ENCODE results near the gene PMF1. TPM values are rescaled to one million over a fixed set of nuclear protein-coding genes. Genes with fewer than 3 reads are reported as not detected.
A peak's percentile ranks its signal among the peaks of the same experiment; 100 is the strongest.

PMF1 gene
- total RNA-seq, 2 experiments from 2014 or later: 135 TPM

DNA sequence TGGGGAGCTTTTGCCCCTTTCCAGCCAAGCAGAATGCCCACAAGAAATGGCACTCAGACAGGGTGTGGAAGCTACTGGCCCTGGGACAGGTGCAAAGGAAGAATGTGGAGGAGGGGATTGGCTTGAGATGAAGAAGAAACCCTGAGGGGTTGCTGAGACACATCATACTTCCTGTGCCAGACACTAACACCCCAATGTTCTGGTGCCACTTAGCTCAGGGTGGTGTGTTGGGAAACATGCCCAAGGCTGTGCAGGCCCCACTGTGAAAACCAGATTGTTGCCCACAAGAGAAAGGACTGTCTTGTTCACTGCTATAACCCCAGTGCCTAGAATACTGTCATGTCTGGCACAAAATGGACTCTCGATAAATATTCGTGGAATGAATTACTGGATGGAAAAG, 44.9 kb downstream of the PMF1 start:
- Mint-ChIP-seq H3K9me3 (no peaks in the 10 kb centered on the region), H3K4me1 (ENCODE audit: low read depth) (peaks cover 4% of the 10 kb centered on the region), H3K4me3 (no peak overlapping the region), H3K36me3 (ENCODE audit: low read depth) (peaks cover 40% of the 10 kb centered on the region), H3K27ac (peak overlapping the region; percentile 37), H3K27me3 (ENCODE audit: low read depth) (no peaks in the 10 kb centered on the region)
- DNase-seq: no peak
- intact Hi-C loops (cut with micrococcal nuclease): no loop called here
- CTCF ChIA-PET: interaction anchor here (0.5 to 1.1 kb wide), 4 partner anchors 24 to 165 kb away, joined by 3 to 4 read pairs (median 3); no protein-coding TSS in a partner anchor

DNA sequence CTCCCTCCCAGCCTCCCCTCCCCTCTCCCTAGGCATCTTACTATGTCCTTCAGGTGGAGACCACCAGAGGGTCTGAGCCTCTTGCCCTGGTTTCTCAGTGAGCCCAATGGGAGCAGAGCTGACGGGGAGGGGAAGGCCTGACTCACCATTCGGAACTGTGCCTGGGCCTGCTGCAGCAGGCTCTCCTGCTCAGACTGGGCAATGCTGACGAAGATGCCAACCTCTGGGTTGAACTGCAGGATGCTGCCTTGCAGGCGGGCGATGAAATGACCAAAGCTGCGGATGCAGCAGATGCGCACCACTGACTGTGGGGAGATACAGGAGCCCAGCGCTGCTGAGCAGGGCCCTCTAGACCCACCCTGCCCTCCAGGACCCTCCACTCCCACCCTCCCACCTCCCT, 46.1 kb downstream of the PMF1 start:
- Mint-ChIP-seq H3K4me1 (ENCODE audit: low read depth) (peaks cover 10% of the 10 kb centered on the region), H3K36me3 (ENCODE audit: low read depth) (peaks cover 43% of the 10 kb centered on the region), H3K27me3 (ENCODE audit: low read depth) (no peaks in the 10 kb centered on the region), H3K4me3 (no peak overlapping the region), H3K27ac (no peak overlapping the region), H3K9me3 (no peaks in the 10 kb centered on the region)
- CTCF ChIA-PET: interaction anchor here (0.8 kb wide), 1 partner anchor 61 kb away, joined by 3 read pairs; no protein-coding TSS in a partner anchor
- no peak for DNase-seq
- intact Hi-C loops (cut with micrococcal nuclease): no loop called here

DNA sequence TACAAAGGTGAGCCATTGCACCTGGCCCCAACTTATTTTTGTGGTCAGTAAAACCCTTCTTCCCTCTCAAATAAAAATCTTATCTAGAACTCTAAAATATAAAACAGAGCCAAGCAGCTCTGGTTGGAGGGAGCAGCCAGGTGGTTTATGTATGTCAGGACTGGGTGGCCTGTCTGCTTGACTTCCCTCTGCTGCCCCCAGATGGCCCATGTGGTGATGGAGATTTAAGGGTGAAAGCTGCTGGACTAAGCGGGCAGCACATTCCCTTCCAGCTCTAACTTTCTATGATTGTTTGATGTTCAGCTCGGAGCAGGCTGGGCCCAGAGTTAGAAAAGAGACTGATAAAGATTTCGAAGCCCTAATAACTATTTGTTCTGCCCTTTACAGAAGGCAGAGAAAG, 47.0 kb downstream of the PMF1 start:
- H3K4me3 Mint-ChIP-seq: no peak overlapping the region
- no peak overlapping the region for H3K27ac Mint-ChIP-seq
- no peaks in the 10 kb centered on the region for H3K27me3 Mint-ChIP-seq (ENCODE audit: low read depth)
- H3K4me1 Mint-ChIP-seq (ENCODE audit: low read depth): peaks cover 12% of the 10 kb centered on the region
- DNase-seq: peak; percentile 45
- H3K36me3 Mint-ChIP-seq (ENCODE audit: low read depth): peaks cover 46% of the 10 kb centered on the region
- intact Hi-C loops (cut with micrococcal nuclease): loop anchor here (5.0 kb wide), 1 partner anchor 57 kb away; no protein-coding TSS in a partner anchor
- CTCF ChIA-PET: interaction anchor here (0.6 to 1.5 kb wide), 5 partner anchors 9 to 210 kb away, joined by 3 read pairs; partner anchors contain the start of gene PAQR6
- no peaks in the 10 kb centered on the region for H3K9me3 Mint-ChIP-seq

DNA sequence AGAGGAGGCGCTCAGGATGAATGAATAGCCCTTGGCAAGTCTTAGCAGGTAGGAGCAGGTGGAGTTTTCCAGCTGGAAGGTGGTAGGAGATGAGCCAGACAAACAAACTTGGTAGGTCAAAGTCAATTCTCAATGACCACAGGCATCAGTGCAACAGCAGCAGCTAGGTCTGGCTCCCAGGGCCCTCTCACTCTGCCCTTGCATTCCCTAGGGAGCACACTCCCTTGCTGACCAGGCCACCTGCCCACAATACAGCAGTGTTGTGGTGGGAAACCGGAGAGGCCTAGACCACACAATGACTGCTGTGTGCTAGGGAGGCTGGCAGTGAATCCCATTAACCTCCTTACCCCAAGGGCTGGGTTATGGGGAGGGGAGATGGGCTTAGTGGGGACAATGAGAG, 48.1 kb downstream of the PMF1 start:
- intact Hi-C loops (cut with micrococcal nuclease): loop anchor here (5.0 kb wide), 1 partner anchor 56 kb away; no protein-coding TSS in a partner anchor
- Mint-ChIP-seq H3K4me3 (no peak overlapping the region), H3K9me3 (no peaks in the 10 kb centered on the region), H3K36me3 (ENCODE audit: low read depth) (peaks cover 54% of the 10 kb centered on the region), H3K4me1 (ENCODE audit: low read depth) (peaks cover 12% of the 10 kb centered on the region), H3K27me3 (ENCODE audit: low read depth) (no peaks in the 10 kb centered on the region), H3K27ac (peak overlapping the region; percentile 6)
- no peak for DNase-seq
- CTCF ChIA-PET: interaction anchor here (0.6 kb wide), 1 partner anchor 58 kb away, joined by 3 read pairs; no protein-coding TSS in a partner anchor

DNA sequence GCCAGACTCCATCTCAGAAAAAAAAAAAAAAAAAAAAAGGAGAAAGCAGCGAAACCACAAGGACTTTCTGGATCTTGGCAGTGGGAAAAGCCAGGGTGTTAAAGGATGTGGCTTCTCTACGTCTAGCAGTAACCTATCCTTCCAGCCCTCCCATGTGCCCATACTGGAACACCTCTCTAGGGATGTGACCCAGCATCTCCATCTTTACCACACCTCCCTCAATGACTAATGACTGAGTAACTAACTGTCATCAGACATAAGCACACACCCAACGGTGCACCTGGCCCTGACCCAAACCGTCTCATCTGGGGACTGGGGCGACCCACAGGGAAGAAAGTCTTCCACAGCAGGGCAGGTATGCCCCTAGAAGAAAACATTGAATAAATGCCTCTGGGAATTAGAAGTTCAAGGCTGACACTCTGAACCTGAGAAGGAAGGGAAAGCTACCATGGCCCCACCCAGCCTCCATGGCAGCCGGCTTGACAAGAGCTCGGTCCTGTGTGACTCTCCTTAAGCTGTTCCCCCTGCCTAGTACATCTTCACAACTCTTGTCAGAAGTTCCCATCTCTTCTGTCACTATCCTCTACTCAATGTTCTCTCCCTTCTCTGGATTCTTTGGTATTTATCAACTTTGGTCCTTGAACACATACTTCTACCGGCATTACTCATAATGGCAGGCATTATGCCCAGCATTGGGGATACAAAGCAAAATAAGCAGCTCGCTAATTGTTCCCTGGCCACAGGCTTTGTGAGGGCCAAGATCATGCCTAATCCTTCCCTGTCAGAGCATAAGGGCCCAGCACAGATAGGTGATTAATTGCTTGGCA, 49.9 kb downstream of the PMF1 start:
- Mint-ChIP-seq H3K4me1 (ENCODE audit: low read depth) (peaks cover 12% of the 10 kb centered on the region), H3K9me3 (no peaks in the 10 kb centered on the region), H3K36me3 (ENCODE audit: low read depth) (peaks cover 63% of the 10 kb centered on the region), H3K27me3 (ENCODE audit: low read depth) (no peaks in the 10 kb centered on the region), H3K27ac (peak overlapping the region; percentile 20), H3K4me3 (no peak overlapping the region)
- intact Hi-C loops (cut with micrococcal nuclease): loop anchor here (5.0 kb wide), 1 partner anchor 55 kb away; no protein-coding TSS in a partner anchor
- no peak for DNase-seq
- CTCF ChIA-PET: interaction anchor here (0.6 kb wide), 1 partner anchor 57 kb away, joined by 3 read pairs; no protein-coding TSS in a partner anchor

DNA sequence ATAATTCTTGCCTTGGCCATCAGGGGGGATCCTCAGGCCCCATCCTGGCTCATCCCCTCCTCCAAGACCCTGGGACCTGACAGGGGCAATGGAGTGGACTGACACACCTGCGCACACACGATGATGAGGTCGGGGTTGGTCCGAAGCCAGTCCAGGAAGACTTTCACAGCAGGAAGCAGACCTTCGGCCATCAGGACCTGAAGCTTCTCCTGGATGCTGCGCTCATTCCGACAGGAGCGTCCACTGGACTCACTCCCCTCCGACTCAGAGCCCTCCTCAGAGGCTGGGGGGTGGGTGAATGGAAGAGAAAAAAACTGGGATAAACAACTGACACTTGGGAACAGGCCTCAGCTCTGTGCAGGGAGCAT, 50.5 kb downstream of the PMF1 start:
- CTCF ChIA-PET: interaction anchor here (0.6 kb wide), 1 partner anchor 96 kb away, joined by 3 read pairs; no protein-coding TSS in a partner anchor
- no peak for DNase-seq
- Mint-ChIP-seq H3K9me3 (no peaks in the 10 kb centered on the region), H3K36me3 (ENCODE audit: low read depth) (peaks cover 63% of the 10 kb centered on the region), H3K4me1 (ENCODE audit: low read depth) (peaks cover 12% of the 10 kb centered on the region), H3K4me3 (no peak overlapping the region), H3K27ac (no peak overlapping the region), H3K27me3 (ENCODE audit: low read depth) (no peaks in the 10 kb centered on the region)
- intact Hi-C loops (cut with micrococcal nuclease): loop anchor here (5.0 kb wide), 1 partner anchor 54 kb away; no protein-coding TSS in a partner anchor

DNA sequence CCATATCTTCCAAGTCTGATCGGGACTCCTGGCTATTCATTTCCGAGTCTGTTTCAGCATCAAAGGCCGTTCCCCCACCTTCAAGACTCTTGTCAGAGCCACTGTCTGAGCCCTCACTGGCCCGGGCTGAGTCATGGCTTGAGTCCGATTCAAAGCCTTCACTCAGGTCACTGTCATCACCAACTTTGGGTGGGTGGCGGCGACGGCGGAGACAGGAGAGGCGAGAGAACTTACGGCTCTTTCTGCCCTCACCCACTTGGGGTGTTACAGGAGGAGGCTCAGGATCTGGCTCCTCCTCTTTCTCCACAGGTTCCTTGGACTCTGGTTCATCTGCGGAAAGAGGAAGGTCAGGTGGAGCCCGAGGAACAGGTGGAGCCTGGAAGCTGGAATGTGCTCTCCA, 53.2 kb downstream of the PMF1 start:
- intact Hi-C loops (cut with micrococcal nuclease): no loop called here
- H3K4me3 Mint-ChIP-seq: no peak overlapping the region
- no peaks in the 10 kb centered on the region for H3K9me3 Mint-ChIP-seq
- H3K27ac Mint-ChIP-seq: no peak overlapping the region
- no peak for DNase-seq
- no peaks in the 10 kb centered on the region for H3K27me3 Mint-ChIP-seq (ENCODE audit: low read depth)
- peaks cover 12% of the 10 kb centered on the region for H3K4me1 Mint-ChIP-seq (ENCODE audit: low read depth)
- H3K36me3 Mint-ChIP-seq (ENCODE audit: low read depth): peaks cover 53% of the 10 kb centered on the region
- CTCF ChIA-PET: interaction anchor here (1.0 kb wide), 1 partner anchor 136 kb away, joined by 3 read pairs; no protein-coding TSS in a partner anchor

DNA sequence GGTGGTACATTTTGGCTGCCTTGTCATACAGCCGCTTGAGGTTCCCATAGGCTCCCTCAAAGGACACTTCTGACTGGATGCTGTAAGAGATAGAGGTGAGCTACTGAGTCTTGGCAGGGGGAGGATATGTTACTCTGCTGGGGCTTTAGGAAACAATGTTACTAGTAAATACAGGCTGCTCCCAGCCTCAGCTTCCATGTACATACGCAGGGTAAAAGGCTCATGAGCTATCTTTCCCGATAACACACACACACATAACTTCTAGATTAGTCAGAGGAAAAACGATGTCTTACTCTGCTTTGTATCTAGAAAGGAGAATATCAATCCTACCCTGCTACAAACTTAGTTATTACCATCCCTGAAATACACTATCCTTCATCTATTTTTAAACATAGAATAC, 55.5 kb downstream of the PMF1 start:
- H3K27me3 Mint-ChIP-seq (ENCODE audit: low read depth): no peaks in the 10 kb centered on the region

DNA sequence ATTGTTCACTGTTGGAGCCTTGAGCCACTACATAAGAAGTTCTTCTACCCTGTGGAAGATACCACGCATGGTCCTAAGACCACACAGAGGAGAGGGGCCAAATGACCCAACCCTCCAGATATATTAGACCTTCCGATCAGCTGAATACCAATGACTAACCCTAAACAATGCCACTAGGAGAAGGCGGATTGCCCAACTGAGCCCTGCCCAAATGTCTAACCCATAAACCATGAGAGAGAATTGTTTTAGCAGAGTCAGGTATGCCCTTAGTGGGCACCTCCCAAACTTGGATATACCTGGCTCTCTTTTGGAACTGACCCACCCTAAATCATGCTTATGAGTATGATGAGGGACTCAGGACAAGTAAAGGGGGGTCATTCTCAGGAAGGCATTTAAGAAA, 57.5 kb downstream of the PMF1 start:
- intact Hi-C loops (cut with micrococcal nuclease): no loop called here
- CTCF ChIA-PET: interaction anchor here (1.4 to 1.7 kb wide), 2 partner anchors 10 to 128 kb away, joined by 4 to 7 read pairs; no protein-coding TSS in a partner anchor
- Mint-ChIP-seq H3K4me1 (ENCODE audit: low read depth) (no peaks in the 10 kb centered on the region), H3K27me3 (ENCODE audit: low read depth) (no peaks in the 10 kb centered on the region), H3K36me3 (ENCODE audit: low read depth) (peaks cover 55% of the 10 kb centered on the region), H3K27ac (no peak overlapping the region), H3K9me3 (no peaks in the 10 kb centered on the region), H3K4me3 (no peak overlapping the region)
- DNase-seq: no peak

More for the DNA sequence above, 55.5 kb downstream of the PMF1 start:
- DNase-seq: no peak
- Mint-ChIP-seq H3K4me3 (no peak overlapping the region), H3K4me1 (ENCODE audit: low read depth) (peaks cover 2% of the 10 kb centered on the region), H3K27ac (no peak overlapping the region), H3K36me3 (ENCODE audit: low read depth) (peaks cover 53% of the 10 kb centered on the region), H3K9me3 (no peaks in the 10 kb centered on the region)
- intact Hi-C loops (cut with micrococcal nuclease): no loop called here
- CTCF ChIA-PET: interaction anchor here (0.8 kb wide), 1 partner anchor 54 kb away, joined by 4 read pairs; no protein-coding TSS in a partner anchor

DNA sequence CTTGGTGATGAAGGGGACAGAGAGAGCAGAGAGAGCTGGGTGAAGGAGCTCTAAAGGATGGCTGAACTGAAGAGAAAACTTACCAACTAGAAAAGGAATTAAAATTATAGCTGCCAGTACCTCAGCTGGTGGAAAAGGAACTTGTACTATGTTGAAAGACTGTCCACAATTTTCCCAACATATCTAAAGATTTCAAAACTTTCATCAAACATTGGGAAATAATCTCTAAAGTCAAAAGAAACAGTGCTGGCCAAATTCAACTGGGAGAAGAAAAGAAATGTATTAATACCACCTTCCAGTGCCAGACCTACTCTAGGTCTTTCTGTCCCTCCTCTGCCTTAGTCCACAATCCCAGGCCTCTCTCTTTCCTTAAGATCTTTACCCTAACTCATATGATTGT, 63.7 kb downstream of the PMF1 start:
- intact Hi-C loops (cut with micrococcal nuclease): no loop called here
- Mint-ChIP-seq H3K4me1 (ENCODE audit: low read depth) (peaks cover 15% of the 10 kb centered on the region), H3K9me3 (no peaks in the 10 kb centered on the region), H3K4me3 (no peak overlapping the region), H3K27me3 (ENCODE audit: low read depth) (no peaks in the 10 kb centered on the region), H3K36me3 (ENCODE audit: low read depth) (peaks cover 49% of the 10 kb centered on the region), H3K27ac (peak overlapping the region; percentile 34)
- no peak for DNase-seq
- CTCF ChIA-PET: no interaction called here

DNA sequence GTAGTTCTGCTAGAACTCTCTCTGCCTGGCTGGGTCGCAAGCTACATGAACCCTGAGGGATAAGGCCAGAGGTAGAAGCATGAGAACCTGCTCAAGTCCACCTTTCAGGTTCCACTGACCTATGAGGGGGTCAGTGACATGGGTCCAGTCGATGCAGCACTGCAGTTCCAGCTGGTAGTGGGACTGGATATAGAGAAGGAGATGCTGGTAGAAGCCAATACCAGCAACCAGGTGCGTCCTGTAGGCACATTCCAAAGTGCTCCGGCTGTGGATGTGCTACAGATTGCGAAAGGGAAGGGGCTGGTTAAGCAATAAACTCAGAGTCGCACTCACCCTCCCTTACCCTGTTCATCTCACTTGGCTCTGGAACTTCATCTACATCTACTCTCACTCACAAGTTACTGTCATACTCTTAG, 64.2 kb downstream of the PMF1 start:
- no peaks in the 10 kb centered on the region for H3K9me3 Mint-ChIP-seq
- intact Hi-C loops (cut with micrococcal nuclease): no loop called here
- H3K36me3 Mint-ChIP-seq (ENCODE audit: low read depth): peaks cover 47% of the 10 kb centered on the region

DNA sequence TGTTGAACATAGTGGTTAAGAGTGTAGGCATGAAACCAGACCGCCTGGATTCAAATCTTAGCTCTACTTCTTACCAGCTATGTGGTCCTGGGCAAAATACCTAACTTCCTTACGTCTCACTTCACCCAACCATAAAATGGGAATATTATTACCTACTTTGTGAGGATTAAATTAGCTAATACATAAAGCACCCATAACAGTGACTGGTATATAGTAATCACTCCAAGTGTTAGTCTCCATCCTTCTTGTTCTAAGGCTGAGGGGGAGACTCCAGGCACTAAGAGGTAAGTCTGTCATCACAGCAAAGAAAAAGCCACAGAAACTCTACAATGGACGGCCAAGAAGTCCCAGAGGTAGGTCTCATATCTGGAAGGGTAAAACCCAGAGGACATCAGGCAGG, 67.0 kb downstream of the PMF1 start:
- H3K27me3 Mint-ChIP-seq (ENCODE audit: low read depth): no peaks in the 10 kb centered on the region
- DNase-seq: no peak
- no peak overlapping the region for H3K4me3 Mint-ChIP-seq
- peaks cover 25% of the 10 kb centered on the region for H3K36me3 Mint-ChIP-seq (ENCODE audit: low read depth)
- H3K4me1 Mint-ChIP-seq (ENCODE audit: low read depth): peaks cover 25% of the 10 kb centered on the region
- no peak overlapping the region for H3K27ac Mint-ChIP-seq
- intact Hi-C loops (cut with micrococcal nuclease): loop anchor here (5.0 kb wide), 1 partner anchor 53 kb away; no protein-coding TSS in a partner anchor
- no peaks in the 10 kb centered on the region for H3K9me3 Mint-ChIP-seq
- CTCF ChIA-PET: interaction anchor here (1.0 to 2.2 kb wide), 7 partner anchors 9 to 165 kb away, joined by 3 to 8 read pairs (median 7); no protein-coding TSS in a partner anchor

More for the DNA sequence above, 64.2 kb downstream of the PMF1 start:
- DNase-seq: no peak
- peak overlapping the region; percentile 34 for H3K27ac Mint-ChIP-seq
- no peaks in the 10 kb centered on the region for H3K27me3 Mint-ChIP-seq (ENCODE audit: low read depth)
- H3K4me3 Mint-ChIP-seq: no peak overlapping the region
- CTCF ChIA-PET: no interaction called here
- H3K4me1 Mint-ChIP-seq (ENCODE audit: low read depth): peaks cover 17% of the 10 kb centered on the region

Data from activated naive CD4-positive, alpha-beta T cell treated with anti-CD3 and anti-CD28 coated beads for 36 hours (primary cell).